Loucy (cell line): Measurements from ENCODE around the gene PDE4D.

Source experiments
- CTCF ChIP-seq: fragments of 200-600 bp; sonication (generic); conservative IDR thresholded peaks from 2 replicates; pipeline ENCODE4 v1.5.1; 2014; ENCODE audit warnings: mild to moderate bottlenecking, antibody characterized with exemption, low read length
- EZH2phosphoT487 ChIP-seq: fragments of 200-600 bp; IDR thresholded peaks from 2 replicates; pipeline ENCODE4 v1.6.1; 2018; ENCODE audit warnings: antibody characterized with exemption, mild to moderate bottlenecking, moderate library complexity, borderline replicate concordance

GRCh38 chr5:59058237-59058636 is 835.3 kb downstream of the PDE4D start:
- TF ChIP-seq CTCF (no peak), EZH2phosphoT487 (no peak)
